ENCODE data around the gene SUSD4. TPM values are rescaled to one million over a fixed set of nuclear protein-coding genes. Genes with fewer than 3 reads are reported as not detected.

Gene SUSD4
- total and polyA plus RNA-seq, 2 of the 8 experiments (the other 6 are each of a cell fraction or from before 2014, with no cell fraction given), result 3.9 to 5.2 TPM

DNA sequence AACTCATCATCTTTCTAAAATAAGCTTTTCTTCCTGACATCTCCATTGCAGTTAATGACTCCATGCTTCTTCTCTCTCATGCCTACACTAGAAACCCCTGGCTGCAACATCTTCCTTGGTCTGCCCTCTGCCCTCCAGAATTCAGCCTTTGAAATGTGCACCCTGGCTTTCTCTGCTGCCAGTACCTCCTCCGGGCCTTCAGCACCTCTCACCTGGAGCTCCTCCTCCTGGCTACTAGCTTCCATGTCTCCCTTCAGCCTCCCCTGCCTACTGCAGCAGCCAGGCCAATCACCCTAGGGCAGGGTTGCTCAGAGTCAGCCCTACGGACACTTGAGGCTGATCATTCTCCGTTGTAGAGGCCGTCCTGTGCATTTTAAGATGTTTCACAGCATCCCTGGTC is 18.3 kb downstream of the SUSD4 start:
- WGBS, 2 experiments (ENCODE audit: extremely low coverage in 1 of 2, insufficient coverage in 1 of 2, insufficient read length in 1 of 2, insufficient replicate concordance in 2 of 2, low coverage in 1 of 2, low lambda C conversion rate in 2 of 2, missing lambda C conversion rate in 1 of 2), result 72% methylated on average over 4 of the region's 4 CpGs; no CpG with 5 or more reads in 1 of the 2 experiments
- TF ChIP-seq, protein P1, sequence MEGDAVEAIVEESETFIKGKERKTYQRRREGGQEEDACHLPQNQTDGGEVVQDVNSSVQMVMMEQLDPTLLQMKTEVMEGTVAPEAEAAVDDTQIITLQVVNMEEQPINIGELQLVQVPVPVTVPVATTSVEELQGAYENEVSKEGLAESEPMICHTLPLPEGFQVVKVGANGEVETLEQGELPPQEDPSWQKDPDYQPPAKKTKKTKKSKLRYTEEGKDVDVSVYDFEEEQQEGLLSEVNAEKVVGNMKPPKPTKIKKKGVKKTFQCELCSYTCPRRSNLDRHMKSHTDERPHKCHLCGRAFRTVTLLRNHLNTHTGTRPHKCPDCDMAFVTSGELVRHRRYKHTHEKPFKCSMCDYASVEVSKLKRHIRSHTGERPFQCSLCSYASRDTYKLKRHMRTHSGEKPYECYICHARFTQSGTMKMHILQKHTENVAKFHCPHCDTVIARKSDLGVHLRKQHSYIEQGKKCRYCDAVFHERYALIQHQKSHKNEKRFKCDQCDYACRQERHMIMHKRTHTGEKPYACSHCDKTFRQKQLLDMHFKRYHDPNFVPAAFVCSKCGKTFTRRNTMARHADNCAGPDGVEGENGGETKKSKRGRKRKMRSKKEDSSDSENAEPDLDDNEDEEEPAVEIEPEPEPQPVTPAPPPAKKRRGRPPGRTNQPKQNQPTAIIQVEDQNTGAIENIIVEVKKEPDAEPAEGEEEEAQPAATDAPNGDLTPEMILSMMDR (IDR thresholded peaks at IDR 0.05; ENCODE audit: control extremely low read depth in 1 of 3, insufficient read depth in 1 of 3, low read depth in 1 of 3, low read length in 3 of 3), result peak; percentile 40 to 49 (median 41)
- no peak for TF ChIP-seq RXRA (IDR thresholded peaks at IDR 0.05; ENCODE audit: insufficient read depth, low read depth, low read length)
- peak; percentile 50 to 65 for TF ChIP-seq RAD21 (IDR thresholded peaks at IDR 0.05 in 1 of 2, conservative IDR thresholded peaks at IDR 0.05 in 1 of 2; ENCODE audit: low read depth in 2 of 2, low read length in 2 of 2)
- Histone ChIP-seq H3K56ac (replicated peaks; ENCODE audit: insufficient read length, low read depth, low read length) (no peak overlapping the region), H2BK5ac (ENCODE audit: low read depth, low read length) (no peak overlapping the region), H3K4me1 (replicated peaks in 1 of 4; ENCODE audit: control insufficient read depth in 3 of 4, insufficient read depth in 4 of 4, low read length in 3 of 4) (no peaks in the 10 kb centered on the region), H2BK15ac (ENCODE audit: low read length) (no peak overlapping the region), H3K36me3 (ENCODE audit: control insufficient read depth in 2 of 4, insufficient read depth in 4 of 4, low read length in 3 of 4) (no peaks in the 10 kb centered on the region), H3K4me2 (ENCODE audit: insufficient read depth in 1 of 2, low read depth in 2 of 2, low read length in 2 of 2) (no peak overlapping the region), H3K14ac (ENCODE audit: insufficient read length) (no peak overlapping the region), H3K4me3 (ENCODE audit: extremely low read depth in 1 of 4, insufficient read depth in 2 of 4, low read depth in 3 of 4, low read length in 4 of 4) (no peak overlapping the region), H3K27ac (ENCODE audit: low read depth, low read length) (no peak overlapping the region), H3K79me1 (ENCODE audit: low read depth, low read length) (no peaks in the 10 kb centered on the region), H2AFZ (ENCODE audit: low read length) (no peak overlapping the region), H3K9ac (replicated peaks in 1 of 4; ENCODE audit: extremely low read depth in 1 of 4, low read depth in 3 of 4, low read length in 3 of 4) (no peak overlapping the region), H3K23ac (ENCODE audit: insufficient read length) (no peak overlapping the region), H4K20me1 (replicated peaks in 1 of 2; ENCODE audit: control insufficient read depth in 1 of 2, insufficient read depth in 2 of 2, low read length in 2 of 2) (no peaks in the 10 kb centered on the region), H3K4ac (replicated peaks; ENCODE audit: insufficient read length, low read depth, low read length) (no peak overlapping the region), H2AK5ac (ENCODE audit: low read depth, low read length) (no peak overlapping the region), H4K91ac (replicated peaks; ENCODE audit: insufficient read length, low read length) (no peak overlapping the region), H3K79me2 (ENCODE audit: control insufficient read depth in 1 of 2, insufficient read depth in 2 of 2, low read length in 2 of 2) (no peaks in the 10 kb centered on the region), H3K9me3 (ENCODE audit: insufficient read depth in 2 of 2, low read depth in 1 of 2, low read length in 1 of 2) (no peaks in the 10 kb centered on the region), H2BK120ac (replicated peaks; ENCODE audit: low read depth, low read length) (no peak overlapping the region), H4K5ac (ENCODE audit: insufficient read length, low read depth, low read length) (no peak overlapping the region), H3K27me3 (replicated peaks in 1 of 4; ENCODE audit: control insufficient read depth in 3 of 4, extremely low read depth in 1 of 4, insufficient read depth in 3 of 4, low read length in 3 of 4) (no peaks in the 10 kb centered on the region), H2BK20ac (ENCODE audit: low read length) (no peak overlapping the region), H3K18ac (ENCODE audit: extremely low read depth, low read length) (no peak overlapping the region), H3K23me2 (ENCODE audit: low read depth, low read length) (no peaks in the 10 kb centered on the region), H4K8ac (ENCODE audit: extremely low read depth, insufficient read depth, low read length) (no peak overlapping the region), H2BK12ac (ENCODE audit: low read depth, low read length) (no peak overlapping the region)
- DNase-seq (ENCODE audit: low read depth in 1 of 2, low spot score in 2 of 2), result no peak
- CTCF ChIA-PET (ENCODE audit: partially characterized antibody), result interaction anchor here (0.6 to 2.7 kb wide), 6 partner anchors 9 to 1048 kb away, joined by 3 to 10 read pairs (median 4); no protein-coding TSS in a partner anchor
- no peak for FAIRE-seq
- POLR2A ChIA-PET (ENCODE audit: partially characterized antibody), result interaction anchor here (0.9 kb wide), 1 partner anchor 13 kb away, joined by 3 read pairs; no protein-coding TSS in a partner anchor

Measured in H1 (cell line).